BJ (cell line): ENCODE data around the gene FOXD2. TPM values are rescaled to one million over a fixed set of nuclear protein-coding genes. Genes with fewer than 3 reads are reported as not detected.

Experiments used
- CTCF ChIA-PET: fragments of 350-600 bp; formaldehyde crosslinking; extraction: SDS; loops from one replicate; lab custom pipeline; 2021; ENCODE audit warnings: antibody characterized with exemption, inconsistent platforms; lab: Yijun Ruan, JAX
- POLR2A ChIA-PET: fragments of 300-600 bp; sonication (Branson Sonifier 250); formaldehyde crosslinking; extraction: SDS; loops from one replicate; lab custom pipeline; 2021; ENCODE audit warnings: antibody characterized with exemption; lab: Charles Lee
- DNase-seq: peaks from one replicate; pipeline ENCODE4 v3.0.0-alpha.2; 2011; ENCODE audit warnings: low read depth
- H3K27me3 ChIP-seq: 2 replicates; pipeline ENCODE4 v1.6.0; 2011; ENCODE audit warnings: low read length; ENCODE audit not compliant: control insufficient read depth, insufficient read depth
- H3K36me3 ChIP-seq: 2 replicates; pipeline ENCODE4 v1.5.1; 2011; ENCODE audit warnings: low read length; ENCODE audit not compliant: control insufficient read depth, insufficient read depth
- H3K4me3 ChIP-seq: 2 replicates; pipeline ENCODE4 v1.5.1; 2011; ENCODE audit warnings: low read depth, mild to moderate bottlenecking, control low read depth, low read length
- CTCF ChIP-seq: IDR thresholded peaks from 2 replicates; pipeline ENCODE4 v1.5.1; 2011; ENCODE audit warnings: low read depth, mild to moderate bottlenecking, control low read depth, inconsistent platforms, low read length, moderate library complexity; ENCODE audit not compliant: insufficient read depth
- polyA plus RNA-seq: library from polyadenylated mRNA; depleted of rRNA; stranded (reverse); fragments of >200 nt; gene quantifications from 2 replicates; pipeline ENCODE4 v1.2.3, GENCODE V29; 2011

Gene FOXD2
- polyA plus RNA-seq, 1 experiment = 0.09 TPM

- POLR2A ChIA-PET = no interaction called here
- CTCF ChIA-PET = interaction anchor here (0.6 to 1.9 kb wide), 4 partner anchors 10 to 22 kb away, joined by 3 to 10 read pairs (median 6); no protein-coding TSS in a partner anchor
- no peaks in the 10 kb centered on the region for H3K27me3 ChIP-seq
- no peak for TF ChIP-seq CTCF
- H3K4me3 ChIP-seq = no peak overlapping the region
- no peaks in the 10 kb centered on the region for H3K36me3 ChIP-seq
- no peak for DNase-seq
These were observed 35.3 kb upstream of the FOXD2 start for GRCh38 chr1:47402591-47402990.

- H3K36me3 ChIP-seq = no peaks in the 10 kb centered on the region
- DNase-seq = no peak
- no peak overlapping the region for H3K4me3 ChIP-seq
- CTCF ChIA-PET = interaction anchor here (0.7 kb wide), 2 partner anchors 15 to 22 kb away, joined by 3 read pairs; no protein-coding TSS in a partner anchor
- H3K27me3 ChIP-seq = no peaks in the 10 kb centered on the region
- POLR2A ChIA-PET = no interaction called here
- TF ChIP-seq CTCF = no peak
These were observed 34.4 kb upstream of the FOXD2 start for GRCh38 chr1:47403321-47403910.

- ChIA-PET CTCF (no interaction called here), POLR2A (no interaction called here)
- no peak for DNase-seq
- H3K36me3 ChIP-seq = no peaks in the 10 kb centered on the region
- H3K4me3 ChIP-seq = no peak overlapping the region
- no peak for TF ChIP-seq CTCF
- no peaks in the 10 kb centered on the region for H3K27me3 ChIP-seq
These were observed 32.1 kb upstream of the FOXD2 start for GRCh38 chr1:47405697-47406096.

DNA sequence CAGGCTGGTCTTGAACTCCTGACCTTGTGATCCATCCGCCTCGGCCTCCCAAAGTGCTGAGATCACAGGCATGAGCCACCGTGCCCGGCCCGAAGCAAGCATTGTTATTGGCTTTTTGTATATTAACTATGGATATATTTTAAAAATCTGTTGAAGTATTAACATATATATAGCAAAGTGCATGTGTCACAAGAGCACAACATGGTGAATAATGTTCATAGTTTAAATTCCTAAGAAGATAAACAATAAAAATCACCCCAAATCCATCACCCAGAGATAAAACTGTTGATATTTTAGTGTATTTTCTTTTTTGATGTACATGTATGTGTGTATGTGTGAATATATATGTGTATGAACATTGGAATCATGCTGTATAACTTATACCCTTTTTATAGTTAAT is 30.9 kb upstream of the FOXD2 start:
- TF ChIP-seq CTCF = no peak
- DNase-seq = no peak
- Histone ChIP-seq H3K27me3 (no peaks in the 10 kb centered on the region), H3K36me3 (no peaks in the 10 kb centered on the region), H3K4me3 (no peak overlapping the region)
- ChIA-PET CTCF (interaction anchor here (0.6 to 4.6 kb wide), 6 partner anchors 11 to 38 kb away, joined by 3 to 26 read pairs (median 6); partner anchors contain the start of gene FOXD2), POLR2A (no interaction called here)

- CTCF ChIA-PET = interaction anchor here (0.6 to 4.6 kb wide), 6 partner anchors 11 to 38 kb away, joined by 3 to 26 read pairs (median 6); partner anchors contain the start of gene FOXD2
- no peak for TF ChIP-seq CTCF
- Histone ChIP-seq H3K4me3 (no peak overlapping the region), H3K36me3 (no peaks in the 10 kb centered on the region), H3K27me3 (no peaks in the 10 kb centered on the region)
- POLR2A ChIA-PET = no interaction called here
- DNase-seq = no peak
These were observed 30.4 kb upstream of the FOXD2 start for GRCh38 chr1:47407481-47407880.
